ENCODE measurements around the gene GALNT16. TPM values are rescaled to one million over a fixed set of nuclear protein-coding genes. Genes with fewer than 3 reads are reported as not detected.

Gene GALNT16
- total RNA-seq, 2 experiments from 2014 or later = not detected

- H3K9me3 Mint-ChIP-seq = no peaks in the 10 kb centered on the region
- TF ChIP-seq, protein P1, sequence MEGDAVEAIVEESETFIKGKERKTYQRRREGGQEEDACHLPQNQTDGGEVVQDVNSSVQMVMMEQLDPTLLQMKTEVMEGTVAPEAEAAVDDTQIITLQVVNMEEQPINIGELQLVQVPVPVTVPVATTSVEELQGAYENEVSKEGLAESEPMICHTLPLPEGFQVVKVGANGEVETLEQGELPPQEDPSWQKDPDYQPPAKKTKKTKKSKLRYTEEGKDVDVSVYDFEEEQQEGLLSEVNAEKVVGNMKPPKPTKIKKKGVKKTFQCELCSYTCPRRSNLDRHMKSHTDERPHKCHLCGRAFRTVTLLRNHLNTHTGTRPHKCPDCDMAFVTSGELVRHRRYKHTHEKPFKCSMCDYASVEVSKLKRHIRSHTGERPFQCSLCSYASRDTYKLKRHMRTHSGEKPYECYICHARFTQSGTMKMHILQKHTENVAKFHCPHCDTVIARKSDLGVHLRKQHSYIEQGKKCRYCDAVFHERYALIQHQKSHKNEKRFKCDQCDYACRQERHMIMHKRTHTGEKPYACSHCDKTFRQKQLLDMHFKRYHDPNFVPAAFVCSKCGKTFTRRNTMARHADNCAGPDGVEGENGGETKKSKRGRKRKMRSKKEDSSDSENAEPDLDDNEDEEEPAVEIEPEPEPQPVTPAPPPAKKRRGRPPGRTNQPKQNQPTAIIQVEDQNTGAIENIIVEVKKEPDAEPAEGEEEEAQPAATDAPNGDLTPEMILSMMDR (IDR thresholded peaks at IDR 0.05) = no peak
- intact Hi-C loops (cut with DNase I, micrococcal nuclease) = no loop called here
- H3K27ac ChIP-seq (ENCODE audit: low read depth in 1 of 2, low read length in 2 of 2) = no peak overlapping the region
- no peaks in the 10 kb centered on the region for H3K9me3 ChIP-seq (ENCODE audit: control insufficient read depth in 1 of 2, insufficient read depth in 1 of 2, low read length in 2 of 2)
- peaks cover 36% of the 10 kb centered on the region for H3K4me1 ChIP-seq (ENCODE audit: insufficient read depth, low read length)
- H3K4me3 Mint-ChIP-seq = peak overlapping the region; percentile 7
- peaks cover 35% of the 10 kb centered on the region for H3K36me3 Mint-ChIP-seq (ENCODE audit: low read depth)
- ATAC-seq (ENCODE audit: poor library complexity) = no peak
- DNase-seq = no peak
- POLR2A ChIA-PET = no interaction called here
- no peaks in the 10 kb centered on the region for H3K27me3 ChIP-seq (ENCODE audit: control insufficient read depth in 1 of 2, insufficient read depth in 2 of 2, low read length in 2 of 2)
- no peaks in the 10 kb centered on the region for H3K27me3 Mint-ChIP-seq
- peaks cover 63% of the 10 kb centered on the region for H3K4me1 Mint-ChIP-seq (ENCODE audit: low read depth)
- no peak overlapping the region for H3K4me3 ChIP-seq (ENCODE audit: low read length)
- no peak overlapping the region for H3K27ac Mint-ChIP-seq
- no peaks in the 10 kb centered on the region for H3K36me3 ChIP-seq (ENCODE audit: insufficient read depth, low read length)
- CTCF ChIA-PET = no interaction called here
These were observed 141.9 kb downstream of the GALNT16 start for GRCh38 chr14:69401841-69402240.

- DNase-seq = no peak
- H3K36me3 Mint-ChIP-seq (ENCODE audit: low read depth) = peaks cover 29% of the 10 kb centered on the region
- no peak for ATAC-seq (ENCODE audit: poor library complexity)
- H3K9me3 Mint-ChIP-seq = no peaks in the 10 kb centered on the region
- intact Hi-C loops (cut with DNase I, micrococcal nuclease) = no loop called here
- H3K36me3 ChIP-seq (ENCODE audit: insufficient read depth, low read length) = no peaks in the 10 kb centered on the region
- TF ChIP-seq, protein P1 (IDR thresholded peaks at IDR 0.05) = no peak
- H3K27me3 ChIP-seq (ENCODE audit: control insufficient read depth in 1 of 2, insufficient read depth in 2 of 2, low read length in 2 of 2) = no peaks in the 10 kb centered on the region
- no peak overlapping the region for H3K27ac Mint-ChIP-seq
- H3K27me3 Mint-ChIP-seq = no peaks in the 10 kb centered on the region
- H3K4me3 ChIP-seq (ENCODE audit: low read length) = no peak overlapping the region
- peaks cover 18% of the 10 kb centered on the region for H3K4me1 ChIP-seq (ENCODE audit: insufficient read depth, low read length)
- ChIA-PET POLR2A (no interaction called here), CTCF (interaction anchor here (1.2 kb wide), 1 partner anchor 9 kb away, joined by 3 read pairs; no protein-coding TSS in a partner anchor)
- H3K9me3 ChIP-seq (ENCODE audit: control insufficient read depth in 1 of 2, insufficient read depth in 1 of 2, low read length in 2 of 2) = no peaks in the 10 kb centered on the region
- no peak overlapping the region for H3K4me3 Mint-ChIP-seq
- peaks cover 48% of the 10 kb centered on the region for H3K4me1 Mint-ChIP-seq (ENCODE audit: low read depth)
- no peak overlapping the region for H3K27ac ChIP-seq (ENCODE audit: low read depth in 1 of 2, low read length in 2 of 2)
These were observed 144.5 kb downstream of the GALNT16 start for GRCh38 chr14:69404478-69404877.

DNA sequence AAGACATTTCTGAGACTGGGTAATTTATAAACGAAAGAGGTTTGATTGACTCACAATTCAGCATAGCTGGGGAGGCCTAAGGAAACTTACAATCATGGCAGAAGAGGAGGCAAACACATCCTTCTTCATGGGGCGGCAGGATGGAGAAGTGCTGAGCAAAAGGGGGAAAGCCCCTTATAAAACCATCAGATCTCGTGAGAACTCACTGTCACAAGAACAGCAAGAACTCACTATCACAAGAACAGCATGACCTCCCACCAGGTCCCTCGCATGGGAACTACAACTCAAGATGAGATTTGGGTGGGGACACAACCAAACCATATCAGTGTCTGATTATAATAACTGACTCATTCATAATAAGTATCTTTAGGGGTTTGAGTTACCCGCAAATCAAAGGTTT lies 144.9 kb downstream of the GALNT16 start:
- no peak overlapping the region for H3K4me3 ChIP-seq (ENCODE audit: low read length)
- peaks cover 14% of the 10 kb centered on the region for H3K4me1 ChIP-seq (ENCODE audit: insufficient read depth, low read length)
- Mint-ChIP-seq H3K4me1 (ENCODE audit: low read depth) (peaks cover 48% of the 10 kb centered on the region), H3K27me3 (no peaks in the 10 kb centered on the region), H3K27ac (no peak overlapping the region), H3K9me3 (no peaks in the 10 kb centered on the region), H3K4me3 (peak overlapping the region; percentile 11), H3K36me3 (ENCODE audit: low read depth) (peaks cover 29% of the 10 kb centered on the region)
- TF ChIP-seq, protein P1 (IDR thresholded peaks at IDR 0.05) = no peak
- no peaks in the 10 kb centered on the region for H3K9me3 ChIP-seq (ENCODE audit: control insufficient read depth in 1 of 2, insufficient read depth in 1 of 2, low read length in 2 of 2)
- no peaks in the 10 kb centered on the region for H3K27me3 ChIP-seq (ENCODE audit: control insufficient read depth in 1 of 2, insufficient read depth in 2 of 2, low read length in 2 of 2)
- no peak overlapping the region for H3K27ac ChIP-seq (ENCODE audit: low read depth in 1 of 2, low read length in 2 of 2)
- POLR2A ChIA-PET = no interaction called here
- H3K36me3 ChIP-seq (ENCODE audit: insufficient read depth, low read length) = no peaks in the 10 kb centered on the region
- intact Hi-C loops (cut with DNase I, micrococcal nuclease) = no loop called here
- ATAC-seq (ENCODE audit: poor library complexity) (no peak), DNase-seq (no peak)
- CTCF ChIA-PET = interaction anchor here (1.2 kb wide), 1 partner anchor 9 kb away, joined by 3 read pairs; no protein-coding TSS in a partner anchor

Data from CD4-positive, alpha-beta T cell (primary cell).